NCI-H446 treated with DMSO at 0.1 percent for 48 hours (cell line): ENCODE data around the gene SERTAD3.
"Not testable (repeated sequence)": the region's sequence is repeated elsewhere in the genome, so short reads cannot be mapped to it uniquely, and the experiment has no call there.

Experiments used
- DNase-seq: peaks from one replicate; lab custom pipeline; 2025; lab: John Stamatoyannopoulos, UW

SERTAD3 gene

GRCh38 chr19:40444000-40444824, at the start of gene SERTAD3:
Gene SERTAD3 (minus strand): TSS chr19:40444335. CDS start chr19:40442080, 2,255 bp downstream.
- peak; percentile 90 for DNase-seq

GRCh38 chr19:40493778-40494177, 49.6 kb upstream of the SERTAD3 start:
- DNase-seq: no peak

GRCh38 chr19:40492274-40492673, 48.1 kb upstream of the SERTAD3 start:
- DNase-seq: no peak

- DNase-seq: no peak
Measured at GRCh38 chr19:40489882-40490230, 45.7 kb upstream of the SERTAD3 start.

GRCh38 chr19:40486017-40486416, 41.9 kb upstream of the SERTAD3 start:
- DNase-seq: no peak

GRCh38 chr19:40475878-40476644, 31.9 kb upstream of the SERTAD3 start:
- not testable (repeated sequence) for DNase-seq

- no peak for DNase-seq
Measured at GRCh38 chr19:40474737-40475136, 30.6 kb upstream of the SERTAD3 start.

- no peak for DNase-seq
Measured at GRCh38 chr19:40472516-40472915, 28.4 kb upstream of the SERTAD3 start.

GRCh38 chr19:40471111-40471510, 27.0 kb upstream of the SERTAD3 start:
- no peak for DNase-seq

- DNase-seq: no peak
Measured at GRCh38 chr19:40469011-40469410, 24.9 kb upstream of the SERTAD3 start.

GRCh38 chr19:40466985-40467734, 23.0 kb upstream of the SERTAD3 start, which contains the start of gene SPTBN4:
Gene SPTBN4 (plus strand): TSS chr19:40467001. CDS start chr19:40472622, 5,621 bp downstream.
- DNase-seq: no peak

- DNase-seq: no peak
Measured at GRCh38 chr19:40466219-40466984, 22.3 kb upstream of the SERTAD3 start.

GRCh38 chr19:40465557-40466218, 21.6 kb upstream of the SERTAD3 start, which contains the start of gene BLVRB:
Gene BLVRB (minus strand): TSS chr19:40465745. CDS start chr19:40465688, 57 bp downstream.
- DNase-seq: peak; percentile 97

- DNase-seq: no peak
Measured at GRCh38 chr19:40465025-40465556, 21.0 kb upstream of the SERTAD3 start.

GRCh38 chr19:40464059-40465024, 20.2 kb upstream of the SERTAD3 start:
- peak; percentile 41 for DNase-seq

- not testable (repeated sequence) for DNase-seq
Measured at GRCh38 chr19:40463587-40464037, 19.5 kb upstream of the SERTAD3 start.

- DNase-seq: no peak
Measured at GRCh38 chr19:40461669-40462221, 17.6 kb upstream of the SERTAD3 start.

- no peak for DNase-seq
Measured at GRCh38 chr19:40460185-40460584, 16.1 kb upstream of the SERTAD3 start.

- no peak for DNase-seq
Measured at GRCh38 chr19:40458597-40458974, 14.5 kb upstream of the SERTAD3 start.
